ENCODE measurements around the gene TBC1D3B. TPM values are rescaled to one million over a fixed set of nuclear protein-coding genes. Genes with fewer than 3 reads are reported as not detected.
A peak's percentile ranks its signal among the peaks of the same experiment; 100 is the strongest.
"Not testable (repeated sequence)": the region's sequence is repeated elsewhere in the genome, so short reads cannot be mapped to it uniquely, and the experiment has no call there.

The TBC1D3B gene
- total RNA-seq, 1 donor from 2014 or later = 3.4 TPM

GRCh38 chr17:36185416-36185815 is 9.0 kb upstream of the TBC1D3B start:
- H3K27me3 ChIP-seq = no peaks in the 10 kb centered on the region
- TF ChIP-seq POLR2A (IDR thresholded peaks at IDR 0.05) = no peak
- TF ChIP-seq POLR2AphosphoS5 (IDR thresholded peaks at IDR 0.05; ENCODE audit: insufficient read depth in 1 of 2, low read depth in 1 of 2) = no peak
- no peak for TF ChIP-seq CTCF (IDR thresholded peaks at IDR 0.05)
- intact Hi-C loops (cut with DNase I) = no loop called here

GRCh38 chr17:36184023-36184765 is 7.8 kb upstream of the TBC1D3B start:
- DNase-seq (ENCODE audit: extremely low spot score in 2 of 2) = no peak
- no peak for TF ChIP-seq POLR2AphosphoS5 (IDR thresholded peaks at IDR 0.05; ENCODE audit: insufficient read depth in 1 of 2, low read depth in 1 of 2)
- TF ChIP-seq POLR2A (IDR thresholded peaks at IDR 0.05) = no peak
- no peak for TF ChIP-seq CTCF (IDR thresholded peaks at IDR 0.05)
- Histone ChIP-seq H3K9me3 (no peaks in the 10 kb centered on the region), H3K27me3 (no peaks in the 10 kb centered on the region), H3K4me3 (peak overlapping the region; percentile 55 to 66), H3K27ac (peak overlapping the region; percentile 65), H3K36me3 (no peaks in the 10 kb centered on the region), H3K4me1 (peaks cover 24% of the 10 kb centered on the region)
- intact Hi-C loops (cut with DNase I) = no loop called here

More at GRCh38 chr17:36185416-36185815, 9.0 kb upstream of the TBC1D3B start:
- Histone ChIP-seq H3K4me3 (no peak overlapping the region), H3K36me3 (no peaks in the 10 kb centered on the region), H3K4me1 (peaks cover 24% of the 10 kb centered on the region), H3K9me3 (no peaks in the 10 kb centered on the region), H3K27ac (peak overlapping the region; percentile 1)
- DNase-seq (ENCODE audit: extremely low spot score in 2 of 2) = no peak

- peak overlapping the region; percentile 65 for H3K27ac ChIP-seq
- intact Hi-C loops (cut with DNase I) = no loop called here
- TF ChIP-seq POLR2AphosphoS5 (IDR thresholded peaks at IDR 0.05; ENCODE audit: insufficient read depth in 1 of 2, low read depth in 1 of 2) (no peak), POLR2A (IDR thresholded peaks at IDR 0.05) (no peak), CTCF (IDR thresholded peaks at IDR 0.05) (no peak)
- peak overlapping the region; percentile 55 to 66 for H3K4me3 ChIP-seq
- H3K9me3 ChIP-seq = no peaks in the 10 kb centered on the region
- H3K4me1 ChIP-seq = peaks cover 24% of the 10 kb centered on the region
- no peaks in the 10 kb centered on the region for H3K36me3 ChIP-seq
- H3K27me3 ChIP-seq = no peaks in the 10 kb centered on the region
- DNase-seq (ENCODE audit: extremely low spot score in 2 of 2) = peak in 1 of 2 donors; percentile 97
Measured at GRCh38 chr17:36183001-36183971, 6.8 kb upstream of the TBC1D3B start.

- Histone ChIP-seq H3K4me3 (peak overlapping the region; percentile 55 to 66), H3K4me1 (peaks cover 24% of the 10 kb centered on the region), H3K27ac (peak overlapping the region; percentile 65), H3K9me3 (no peaks in the 10 kb centered on the region), H3K36me3 (no peaks in the 10 kb centered on the region), H3K27me3 (no peaks in the 10 kb centered on the region)
- TF ChIP-seq POLR2AphosphoS5 (IDR thresholded peaks at IDR 0.05; ENCODE audit: insufficient read depth in 1 of 2, low read depth in 1 of 2) (no peak), CTCF (IDR thresholded peaks at IDR 0.05) (no peak), POLR2A (IDR thresholded peaks at IDR 0.05) (no peak)
- DNase-seq (ENCODE audit: extremely low spot score in 2 of 2) = peak in 1 of 2 donors; percentile 97
- intact Hi-C loops (cut with DNase I) = no loop called here
Measured at GRCh38 chr17:36182176-36183000, 6.0 kb upstream of the TBC1D3B start.

- H3K9me3 ChIP-seq; H3K36me3 ChIP-seq; H3K27me3 ChIP-seq; H3K4me3 ChIP-seq; H3K27ac ChIP-seq; intact Hi-C loops (cut with DNase I); DNase-seq (ENCODE audit: extremely low spot score in 2 of 2): not testable (repeated sequence)
- peaks cover 24% of the 10 kb centered on the region for H3K4me1 ChIP-seq
Measured at GRCh38 chr17:36181446-36182175, 5.2 kb upstream of the TBC1D3B start.

GRCh38 chr17:36168836-36169235 is 7.6 kb downstream of the TBC1D3B start:
- intact Hi-C loops (cut with DNase I); H3K27me3 ChIP-seq; H3K27ac ChIP-seq; H3K4me1 ChIP-seq; H3K36me3 ChIP-seq; H3K4me3 ChIP-seq; DNase-seq (ENCODE audit: extremely low spot score in 2 of 2); H3K9me3 ChIP-seq: not testable (repeated sequence)

Measured in vagina (tissue), 2 donors.